ENCODE data around the gene CSPG4. TPM values are rescaled to one million over a fixed set of nuclear protein-coding genes. Genes with fewer than 3 reads are reported as not detected.

CSPG4 gene
- total and polyA plus RNA-seq, 2 donors (not counting 1 experiment from before 2014, with no cell fraction given) = 0.03 to 0.15 TPM

DNA sequence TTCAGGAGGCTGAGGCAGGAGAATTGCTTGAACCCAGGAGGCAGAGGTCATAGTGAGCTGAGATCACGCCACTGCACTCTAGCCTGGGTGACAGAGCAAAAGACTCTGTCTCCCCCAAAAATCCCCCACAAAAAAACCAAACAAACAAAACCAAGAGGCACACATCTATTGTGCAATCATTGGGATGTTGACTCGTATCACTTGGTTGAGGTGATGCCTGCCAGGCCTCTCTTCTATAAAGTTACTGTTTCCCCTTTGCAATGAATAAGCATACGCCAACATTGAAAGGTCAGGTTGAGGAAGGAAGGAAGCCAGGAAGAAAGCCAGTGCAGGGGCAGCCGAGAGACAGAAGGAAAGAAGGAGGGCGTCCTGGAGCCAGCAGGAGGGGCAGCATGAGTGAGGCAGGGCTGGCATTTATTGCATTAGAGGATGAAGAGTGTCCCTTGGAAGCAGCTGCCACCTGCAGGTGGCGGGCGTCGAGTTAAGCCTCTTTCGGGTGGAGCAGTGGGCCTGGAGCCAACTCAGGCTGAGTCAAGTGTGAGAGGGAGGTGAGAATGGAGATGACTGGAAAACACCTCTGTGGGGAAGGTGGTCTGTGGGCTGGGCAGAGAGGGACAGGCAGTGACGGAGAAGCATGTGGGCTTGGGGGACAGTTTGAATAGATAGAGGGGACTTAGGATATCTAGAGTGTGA, 8.3 kb upstream of the CSPG4 start:
- 8% methylated on average over 8 of the region's 10 CpGs for WGBS (ENCODE audit: insufficient coverage)
- Histone ChIP-seq H3K4me2 (replicated peaks; ENCODE audit: low read depth, low read length, poor library complexity, severe bottlenecking) (no peak overlapping the region), H3K4me3 (ENCODE audit: control extremely low read depth in 1 of 5, extremely low read depth in 1 of 5, insufficient read depth in 1 of 5, low read depth in 2 of 5, low read length in 4 of 5) (no peak overlapping the region), H4K20me1 (ENCODE audit: control insufficient read depth, insufficient read depth, low read length, poor library complexity, severe bottlenecking) (no peaks in the 10 kb centered on the region), H3K9ac (ENCODE audit: low read length) (no peak overlapping the region), H3K9me3 (ENCODE audit: control extremely low read depth in 1 of 3, control insufficient read depth in 2 of 3, insufficient read depth in 1 of 3, low read length in 2 of 3) (no peaks in the 10 kb centered on the region), H2AFZ (ENCODE audit: insufficient read depth, low read depth, low read length, poor library complexity, severe bottlenecking) (no peak overlapping the region), H3K27ac (ENCODE audit: low read length in 2 of 2) (no peak overlapping the region), H3K4me1 (ENCODE audit: control insufficient read depth in 2 of 2, insufficient read depth in 2 of 2, low read length in 2 of 2) (peaks cover 0 to 7% of the 10 kb centered on the region in 2 donors), H3K79me2 (ENCODE audit: control insufficient read depth, insufficient read depth, low read length) (no peaks in the 10 kb centered on the region), H3K27me3 (replicated peaks in 1 of 4; ENCODE audit: control extremely low read depth in 1 of 4, control insufficient read depth in 3 of 4, insufficient read depth in 4 of 4, low read length in 3 of 4) (no peaks in the 10 kb centered on the region), H3K36me3 (replicated peaks in 1 of 2; ENCODE audit: control extremely low read depth in 1 of 2, control insufficient read depth in 1 of 2, extremely low read depth in 1 of 2, insufficient read depth in 2 of 2, low read length in 1 of 2) (no peaks in the 10 kb centered on the region)
- peaks cover 13% of the 10 kb centered on the region for H3K27me3 Mint-ChIP-seq
- H3K9me3 Mint-ChIP-seq (ENCODE audit: insufficient read depth) = no peaks in the 10 kb centered on the region
- peaks cover 10% of the 10 kb centered on the region for H3K4me1 Mint-ChIP-seq
- DNase-seq = peak; percentile 54
- ATAC-seq (ENCODE audit: low read depth) = peak; percentile 28
- intact Hi-C loops (cut with micrococcal nuclease) = loop anchor here (1.0 to 10.0 kb wide), 2 partner anchors 35 to 204 kb away; no protein-coding TSS in a partner anchor
- H3K27ac Mint-ChIP-seq = no peak overlapping the region
- POLR2A ChIA-PET = no interaction called here
- TF ChIP-seq, protein P1, sequence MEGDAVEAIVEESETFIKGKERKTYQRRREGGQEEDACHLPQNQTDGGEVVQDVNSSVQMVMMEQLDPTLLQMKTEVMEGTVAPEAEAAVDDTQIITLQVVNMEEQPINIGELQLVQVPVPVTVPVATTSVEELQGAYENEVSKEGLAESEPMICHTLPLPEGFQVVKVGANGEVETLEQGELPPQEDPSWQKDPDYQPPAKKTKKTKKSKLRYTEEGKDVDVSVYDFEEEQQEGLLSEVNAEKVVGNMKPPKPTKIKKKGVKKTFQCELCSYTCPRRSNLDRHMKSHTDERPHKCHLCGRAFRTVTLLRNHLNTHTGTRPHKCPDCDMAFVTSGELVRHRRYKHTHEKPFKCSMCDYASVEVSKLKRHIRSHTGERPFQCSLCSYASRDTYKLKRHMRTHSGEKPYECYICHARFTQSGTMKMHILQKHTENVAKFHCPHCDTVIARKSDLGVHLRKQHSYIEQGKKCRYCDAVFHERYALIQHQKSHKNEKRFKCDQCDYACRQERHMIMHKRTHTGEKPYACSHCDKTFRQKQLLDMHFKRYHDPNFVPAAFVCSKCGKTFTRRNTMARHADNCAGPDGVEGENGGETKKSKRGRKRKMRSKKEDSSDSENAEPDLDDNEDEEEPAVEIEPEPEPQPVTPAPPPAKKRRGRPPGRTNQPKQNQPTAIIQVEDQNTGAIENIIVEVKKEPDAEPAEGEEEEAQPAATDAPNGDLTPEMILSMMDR (IDR thresholded peaks at IDR 0.05) = peak; percentile 30
- no peak for TF ChIP-seq EZH2 (IDR thresholded peaks at IDR 0.05; ENCODE audit: borderline replicate concordance, insufficient read depth, low read depth, low read length, poor library complexity, severe bottlenecking)
- CTCF ChIA-PET = interaction anchor here (2.2 kb wide), 1 partner anchor 34 kb away, joined by 6 read pairs; no protein-coding TSS in a partner anchor
- no peak overlapping the region for H3K4me3 Mint-ChIP-seq

DNA sequence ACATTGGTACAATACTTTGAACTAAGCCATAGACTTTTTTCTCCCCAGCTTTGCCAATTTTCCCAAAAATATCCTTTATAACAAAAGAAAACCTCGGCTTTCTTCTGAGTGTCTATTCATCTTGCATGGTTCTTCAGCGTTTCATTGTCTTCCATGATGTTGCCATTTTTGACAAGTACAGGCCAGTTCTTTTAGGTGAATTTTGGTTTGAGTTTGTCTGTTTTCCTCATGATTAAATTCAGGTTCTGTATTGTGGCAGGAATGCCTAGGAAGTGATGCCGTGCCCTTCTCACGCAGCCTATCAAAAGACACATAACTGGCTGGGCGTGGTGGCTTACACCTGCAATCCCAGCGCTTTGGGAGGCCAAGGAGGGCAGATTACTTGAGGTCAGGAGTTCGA, 7.6 kb upstream of the CSPG4 start:
- DNase-seq (no peak), ATAC-seq (ENCODE audit: low read depth) (no peak)
- no peaks in the 10 kb centered on the region for H3K9me3 ChIP-seq (ENCODE audit: control extremely low read depth in 1 of 3, control insufficient read depth in 2 of 3, insufficient read depth in 1 of 3, low read length in 2 of 3)
- Mint-ChIP-seq H3K4me1 (peaks cover 10% of the 10 kb centered on the region), H3K9me3 (ENCODE audit: insufficient read depth) (no peaks in the 10 kb centered on the region), H3K27ac (no peak overlapping the region), H3K4me3 (no peak overlapping the region), H3K27me3 (peaks cover 13% of the 10 kb centered on the region)
- H4K20me1 ChIP-seq (ENCODE audit: control insufficient read depth, insufficient read depth, low read length, poor library complexity, severe bottlenecking) = no peaks in the 10 kb centered on the region
- no peak overlapping the region for H3K4me2 ChIP-seq (replicated peaks; ENCODE audit: low read depth, low read length, poor library complexity, severe bottlenecking)
- TF ChIP-seq EZH2 (IDR thresholded peaks at IDR 0.05; ENCODE audit: borderline replicate concordance, insufficient read depth, low read depth, low read length, poor library complexity, severe bottlenecking) = no peak
- TF ChIP-seq, protein P1 (IDR thresholded peaks at IDR 0.05) = no peak
- no peak overlapping the region for H2AFZ ChIP-seq (ENCODE audit: insufficient read depth, low read depth, low read length, poor library complexity, severe bottlenecking)
- intact Hi-C loops (cut with micrococcal nuclease) = loop anchor here (10.0 kb wide), 1 partner anchor 205 kb away; no protein-coding TSS in a partner anchor
- no peak overlapping the region for H3K27ac ChIP-seq (ENCODE audit: low read length in 2 of 2)
- H3K79me2 ChIP-seq (ENCODE audit: control insufficient read depth, insufficient read depth, low read length) = no peaks in the 10 kb centered on the region
- no peak overlapping the region for H3K4me3 ChIP-seq (ENCODE audit: control extremely low read depth in 1 of 5, extremely low read depth in 1 of 5, insufficient read depth in 1 of 5, low read depth in 2 of 5, low read length in 4 of 5)
- H3K27me3 ChIP-seq (replicated peaks in 1 of 4; ENCODE audit: control extremely low read depth in 1 of 4, control insufficient read depth in 3 of 4, insufficient read depth in 4 of 4, low read length in 3 of 4) = no peaks in the 10 kb centered on the region
- H3K9ac ChIP-seq (ENCODE audit: low read length) = no peak overlapping the region
- 92% methylated on average over 7 of the region's 7 CpGs for WGBS (ENCODE audit: insufficient coverage)
- H3K36me3 ChIP-seq (replicated peaks in 1 of 2; ENCODE audit: control extremely low read depth in 1 of 2, control insufficient read depth in 1 of 2, extremely low read depth in 1 of 2, insufficient read depth in 2 of 2, low read length in 1 of 2) = no peaks in the 10 kb centered on the region
- peaks cover 0 to 7% of the 10 kb centered on the region in 2 donors for H3K4me1 ChIP-seq (ENCODE audit: control insufficient read depth in 2 of 2, insufficient read depth in 2 of 2, low read length in 2 of 2)
- CTCF ChIA-PET = no interaction called here
- POLR2A ChIA-PET = no interaction called here
